ENCODE measurements around the gene HECW1.

Gene HECW1

GRCh38 chr7:43296306-43296705, 183.9 kb downstream of the HECW1 start:
- H3K4me3 ChIP-seq (ENCODE audit: low read length), result no peak overlapping the region
- TF ChIP-seq ZNF274 (IDR thresholded peaks at IDR 0.05; ENCODE audit: low read depth, low read length), result no peak

GRCh38 chr7:43298617-43299016, 186.2 kb downstream of the HECW1 start:
- TF ChIP-seq ZNF274 (IDR thresholded peaks at IDR 0.05; ENCODE audit: low read depth, low read length), result no peak
- H3K4me3 ChIP-seq (ENCODE audit: low read length), result no peak overlapping the region

GRCh38 chr7:43300121-43300520, 187.7 kb downstream of the HECW1 start:
- no peak overlapping the region for H3K4me3 ChIP-seq (ENCODE audit: low read length)
- no peak for TF ChIP-seq ZNF274 (IDR thresholded peaks at IDR 0.05; ENCODE audit: low read depth, low read length)

- no peak overlapping the region for H3K4me3 ChIP-seq (ENCODE audit: low read length)
- TF ChIP-seq ZNF274 (IDR thresholded peaks at IDR 0.05; ENCODE audit: low read depth, low read length), result no peak
These were observed 189.8 kb downstream of the HECW1 start for GRCh38 chr7:43302211-43302711.

- no peak for TF ChIP-seq ZNF274 (IDR thresholded peaks at IDR 0.05; ENCODE audit: low read depth, low read length)
- H3K4me3 ChIP-seq (ENCODE audit: low read length), result no peak overlapping the region
These were observed 190.5 kb downstream of the HECW1 start for GRCh38 chr7:43302773-43303460.

- no peak for TF ChIP-seq ZNF274 (IDR thresholded peaks at IDR 0.05; ENCODE audit: low read depth, low read length)
These were observed 191.3 kb downstream of the HECW1 start for GRCh38 chr7:43303740-43304241.

GRCh38 chr7:43306404-43306803, 194.0 kb downstream of the HECW1 start:
- no peak for TF ChIP-seq ZNF274 (IDR thresholded peaks at IDR 0.05; ENCODE audit: low read depth, low read length)
- no peak overlapping the region for H3K4me3 ChIP-seq (ENCODE audit: low read length)

More at GRCh38 chr7:43303740-43304241, 191.3 kb downstream of the HECW1 start:
- H3K4me3 ChIP-seq (ENCODE audit: low read length), result no peak overlapping the region

- H3K4me3 ChIP-seq (ENCODE audit: low read length), result no peak overlapping the region
- TF ChIP-seq ZNF274 (IDR thresholded peaks at IDR 0.05; ENCODE audit: low read depth, low read length), result no peak
These were observed 195.1 kb downstream of the HECW1 start for GRCh38 chr7:43307522-43307921.

- no peak overlapping the region for H3K4me3 ChIP-seq (ENCODE audit: low read length)
- no peak for TF ChIP-seq ZNF274 (IDR thresholded peaks at IDR 0.05; ENCODE audit: low read depth, low read length)
These were observed 196.7 kb downstream of the HECW1 start for GRCh38 chr7:43308913-43309705.

- TF ChIP-seq ZNF274 (IDR thresholded peaks at IDR 0.05; ENCODE audit: low read depth, low read length), result no peak
- H3K4me3 ChIP-seq (ENCODE audit: low read length), result no peak overlapping the region
These were observed 197.2 kb downstream of the HECW1 start for GRCh38 chr7:43309706-43310022.

- no peak overlapping the region for H3K4me3 ChIP-seq (ENCODE audit: low read length)
- TF ChIP-seq ZNF274 (IDR thresholded peaks at IDR 0.05; ENCODE audit: low read depth, low read length), result no peak
These were observed 198.6 kb downstream of the HECW1 start for GRCh38 chr7:43311052-43311451.

GRCh38 chr7:43311694-43312093, 199.2 kb downstream of the HECW1 start:
- H3K4me3 ChIP-seq (ENCODE audit: low read length), result no peak overlapping the region
- TF ChIP-seq ZNF274 (IDR thresholded peaks at IDR 0.05; ENCODE audit: low read depth, low read length), result no peak

GRCh38 chr7:43313628-43314378, 201.4 kb downstream of the HECW1 start:
- no peak for TF ChIP-seq ZNF274 (IDR thresholded peaks at IDR 0.05; ENCODE audit: low read depth, low read length)
- H3K4me3 ChIP-seq (ENCODE audit: low read length), result no peak overlapping the region

GRCh38 chr7:43314379-43315158, 202.1 kb downstream of the HECW1 start:
- TF ChIP-seq ZNF274 (IDR thresholded peaks at IDR 0.05; ENCODE audit: low read depth, low read length), result no peak
- no peak overlapping the region for H3K4me3 ChIP-seq (ENCODE audit: low read length)
